KOPT-K1 (cell line): ENCODE results near the gene CALR3.
"Not testable (repeated sequence)": the region's sequence is repeated elsewhere in the genome, so short reads cannot be mapped to it uniquely, and the experiment has no call there.

Experiments
- H3K27ac ChIP-seq: fragments of 200-600 bp; sonication (generic); 2 replicates; pipeline ENCODE4 v1.5.1; 2016; ENCODE audit warnings: antibody characterized with exemption, mild to moderate bottlenecking, low read depth, low read length; ENCODE audit not compliant: poor library complexity, severe bottlenecking
- H3K36me3 ChIP-seq: fragments of 200-600 bp; sonication (generic); 2 replicates; pipeline ENCODE4 v1.5.1; 2017; ENCODE audit warnings: antibody characterized with exemption, mild to moderate bottlenecking, low read length, moderate library complexity; ENCODE audit not compliant: insufficient read depth
- H3K9me3 ChIP-seq: fragments of 200-600 bp; sonication (generic); 2 replicates; pipeline ENCODE4 v1.5.1; 2017; ENCODE audit warnings: antibody characterized with exemption, low read length, mild to moderate bottlenecking; ENCODE audit not compliant: insufficient read depth, poor library complexity, severe bottlenecking

The CALR3 gene

DNA sequence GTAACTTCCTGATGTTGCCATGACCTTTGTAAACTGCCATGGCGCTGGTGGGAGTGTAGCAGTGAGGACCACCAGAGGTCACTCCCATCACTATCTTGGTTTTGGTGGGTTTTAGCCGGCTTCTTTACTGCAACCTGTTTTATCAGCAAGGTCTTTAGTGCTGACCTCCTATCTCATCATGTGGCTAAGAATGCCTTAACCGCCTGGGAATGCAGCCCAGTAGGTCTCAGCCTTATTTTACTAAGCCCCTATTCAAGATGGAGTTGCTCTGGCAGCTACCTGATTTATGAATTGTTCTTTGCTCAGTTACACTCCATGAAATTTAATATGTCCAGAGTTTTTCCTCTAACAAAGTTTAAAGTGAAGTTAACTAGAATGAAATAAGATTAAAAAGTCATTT, 19.6 kb downstream of the CALR3 start:
- Histone ChIP-seq H3K27ac (no peak overlapping the region), H3K9me3 (no peaks in the 10 kb centered on the region), H3K36me3 (no peaks in the 10 kb centered on the region)

GRCh38 chr19:16473875-16474392, 22.0 kb downstream of the CALR3 start:
- Histone ChIP-seq H3K27ac (no peak overlapping the region), H3K36me3 (no peaks in the 10 kb centered on the region), H3K9me3 (no peaks in the 10 kb centered on the region)

DNA sequence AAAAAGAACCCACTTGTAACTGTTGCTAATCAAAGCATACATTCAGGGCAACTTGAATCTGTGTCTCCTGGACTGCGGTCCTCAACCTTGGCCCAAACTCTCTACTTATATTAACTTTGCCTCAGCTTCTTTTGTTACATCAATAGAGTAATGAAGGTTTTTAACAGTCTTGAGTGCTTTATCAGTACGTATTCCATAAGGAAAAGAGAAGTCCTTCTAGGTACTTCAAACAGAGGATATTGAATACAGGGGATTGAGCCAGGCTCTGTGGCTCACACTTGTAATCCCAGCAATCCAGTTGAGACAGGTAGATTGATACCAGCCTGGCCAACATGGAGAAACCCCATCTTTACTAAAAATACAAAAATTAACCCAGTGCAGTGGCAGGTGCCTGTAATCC, 23.0 kb downstream of the CALR3 start:
- no peaks in the 10 kb centered on the region for H3K36me3 ChIP-seq
- no peaks in the 10 kb centered on the region for H3K9me3 ChIP-seq
- H3K27ac ChIP-seq: no peak overlapping the region

GRCh38 chr19:16472559-16472899, 23.4 kb downstream of the CALR3 start:
- H3K27ac ChIP-seq, H3K9me3 ChIP-seq, H3K36me3 ChIP-seq: not testable (repeated sequence)

GRCh38 chr19:16470911-16471811, 24.8 kb downstream of the CALR3 start:
- Histone ChIP-seq H3K27ac (peak overlapping the region; percentile 61), H3K36me3 (no peaks in the 10 kb centered on the region), H3K9me3 (no peaks in the 10 kb centered on the region)

- Histone ChIP-seq H3K9me3 (no peaks in the 10 kb centered on the region), H3K36me3 (no peaks in the 10 kb centered on the region), H3K27ac (peak overlapping the region; percentile 61)
These were observed 25.4 kb downstream of the CALR3 start for GRCh38 chr19:16470541-16470910.

DNA sequence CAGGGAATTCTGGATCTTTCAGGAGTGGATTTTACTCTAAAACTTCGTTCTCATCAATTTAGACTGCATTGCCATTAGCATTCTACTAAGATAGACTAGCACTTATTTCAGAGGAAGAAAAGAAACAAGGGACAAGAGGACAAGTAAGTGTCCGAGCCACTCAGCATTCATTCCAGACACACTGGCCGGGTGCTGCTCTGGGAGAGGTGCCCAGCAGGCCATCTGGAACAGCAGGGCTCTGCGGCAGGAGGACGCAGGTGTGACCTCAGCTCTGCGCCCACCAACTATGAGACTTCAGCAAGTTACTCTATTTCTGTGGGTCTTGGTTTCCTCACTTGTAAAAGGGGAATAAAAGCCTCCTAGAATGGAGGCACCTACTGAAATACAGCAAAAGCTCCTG, 28.4 kb downstream of the CALR3 start:
- Histone ChIP-seq H3K36me3 (peaks cover 5% of the 10 kb centered on the region; the same call in 1 of the 2 replicates), H3K27ac (no peak overlapping the region), H3K9me3 (no peaks in the 10 kb centered on the region)

DNA sequence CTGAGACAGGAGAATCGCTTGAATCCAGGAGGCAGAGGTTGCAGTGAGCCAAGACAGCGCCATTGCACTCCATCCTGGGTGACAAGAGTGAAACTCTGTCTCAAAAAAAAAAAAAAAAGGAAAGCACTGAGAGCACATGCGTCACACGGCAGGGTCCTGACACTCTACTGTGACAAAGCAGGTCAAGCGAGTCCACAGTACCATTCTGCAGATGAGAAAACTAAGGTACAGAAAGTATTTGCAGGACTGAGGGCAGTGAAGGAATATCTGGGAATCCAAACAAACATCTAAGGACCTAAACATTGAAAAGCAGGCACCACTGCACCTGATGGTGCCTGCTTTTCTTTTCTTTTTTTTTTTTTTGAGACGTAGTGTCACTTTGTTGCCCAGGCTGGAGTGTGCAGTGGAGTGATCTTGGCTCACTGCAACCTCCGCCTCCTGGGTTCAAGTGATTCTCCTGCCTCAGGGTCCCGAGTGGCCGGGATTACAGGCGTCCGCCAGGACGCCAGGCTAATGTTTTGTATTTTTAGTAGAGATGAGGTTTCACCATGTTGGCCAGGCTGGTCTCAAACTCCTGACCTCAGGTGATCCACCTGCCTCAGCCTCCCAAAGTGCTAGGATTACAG, 29.1 kb downstream of the CALR3 start:
- not testable (repeated sequence) for H3K9me3 ChIP-seq, H3K27ac ChIP-seq, H3K36me3 ChIP-seq

GRCh38 chr19:16465239-16465638, 30.7 kb downstream of the CALR3 start:
- peaks cover 5% of the 10 kb centered on the region; the same call in 1 of the 2 replicates for H3K36me3 ChIP-seq
- no peaks in the 10 kb centered on the region for H3K9me3 ChIP-seq
- no peak overlapping the region for H3K27ac ChIP-seq

- no peak overlapping the region for H3K27ac ChIP-seq
- no peaks in the 10 kb centered on the region for H3K9me3 ChIP-seq
- peaks cover 5% of the 10 kb centered on the region; the same call in 1 of the 2 replicates for H3K36me3 ChIP-seq
These were observed 31.9 kb downstream of the CALR3 start for GRCh38 chr19:16463991-16464575.

- peak overlapping the region; percentile 5 for H3K27ac ChIP-seq
- H3K9me3 ChIP-seq: no peaks in the 10 kb centered on the region
- peaks cover 5% of the 10 kb centered on the region; the same call in 1 of the 2 replicates for H3K36me3 ChIP-seq
These were observed 32.5 kb downstream of the CALR3 start for GRCh38 chr19:16463341-16463990.

DNA sequence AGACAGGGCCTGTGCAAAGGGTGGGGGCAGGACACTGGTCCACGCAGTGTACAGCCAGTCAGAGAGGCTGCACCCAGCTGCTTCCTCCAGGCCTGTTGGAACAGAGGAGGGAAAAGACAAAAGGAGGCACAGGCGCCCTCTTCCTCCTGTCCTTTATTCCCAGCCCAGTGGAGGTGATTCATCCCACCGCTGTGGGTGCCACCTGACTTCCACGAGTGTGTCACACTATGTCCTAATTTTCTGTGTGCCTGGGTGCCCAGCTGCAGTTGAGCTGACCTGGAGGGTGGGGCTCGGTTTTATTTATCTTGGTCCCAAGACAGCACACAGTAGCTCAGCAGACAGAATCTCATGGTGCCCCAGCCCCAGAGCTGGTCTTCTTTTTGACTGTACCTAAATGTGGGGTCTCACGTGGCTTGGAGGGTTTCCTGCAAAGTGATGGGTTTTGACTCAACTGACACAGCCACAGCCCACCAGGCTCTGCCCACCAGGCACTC, 33.2 kb downstream of the CALR3 start:
- Histone ChIP-seq H3K27ac (peak overlapping the region; percentile 5), H3K9me3 (no peaks in the 10 kb centered on the region), H3K36me3 (peaks cover 5% of the 10 kb centered on the region; the same call in 1 of the 2 replicates)

- Histone ChIP-seq H3K9me3 (no peaks in the 10 kb centered on the region), H3K36me3 (peaks cover 5% of the 10 kb centered on the region; the same call in 1 of the 2 replicates), H3K27ac (no peak overlapping the region)
These were observed 34.3 kb downstream of the CALR3 start for GRCh38 chr19:16461630-16462051.

DNA sequence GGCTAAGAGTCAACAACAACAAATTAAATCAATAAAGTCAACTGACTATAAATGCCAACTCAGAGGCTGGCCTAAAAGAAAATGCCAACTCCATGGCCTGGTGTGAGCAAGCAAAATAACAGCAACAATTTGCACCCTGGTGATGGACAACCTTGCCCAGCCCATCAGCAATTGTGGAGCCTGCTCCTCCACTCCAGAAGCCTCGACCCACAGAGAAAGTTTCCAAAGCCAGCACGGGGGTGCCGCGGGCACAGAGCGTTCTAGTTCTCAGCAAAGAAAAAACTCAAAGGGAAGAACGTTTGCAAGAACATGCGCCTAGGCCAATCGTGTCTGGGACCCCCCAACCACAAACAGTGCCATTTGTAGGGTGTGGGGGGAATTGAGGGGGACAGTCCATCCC, 35.5 kb downstream of the CALR3 start:
- H3K9me3 ChIP-seq: no peaks in the 10 kb centered on the region
- H3K27ac ChIP-seq: no peak overlapping the region
- H3K36me3 ChIP-seq: peaks cover 5% of the 10 kb centered on the region; the same call in 1 of the 2 replicates

- Histone ChIP-seq H3K27ac (no peak overlapping the region), H3K36me3 (no peaks in the 10 kb centered on the region), H3K9me3 (no peaks in the 10 kb centered on the region)
These were observed 36.3 kb downstream of the CALR3 start for GRCh38 chr19:16459680-16460079.
